HepG2 (cell line): Measurements from ENCODE around the gene TSPAN7. TPM values are rescaled to one million over a fixed set of nuclear protein-coding genes. Genes with fewer than 3 reads are reported as not detected.

ENCODE experiments used
- ATAC-seq: fragments of 200-7000 bp; cut with Tn5 transposase; 3 replicates; pipeline ENCODE4 v1.9.1; 2020; ENCODE audit warnings: mild to moderate bottlenecking, moderate library complexity
- BruUV-seq: library from RNA; stranded (reverse); fragments of 400-500 nt; replicated peaks from 2 replicates; lab custom pipeline; 2021; lab: Mats Ljungman, UMichigan
- CTCF ChIA-PET: fragments of 300-600 bp; formaldehyde crosslinking; extraction: SDS; loops from one replicate; lab custom pipeline; 2021; ENCODE audit warnings: low total read pairs, inconsistent platforms, low intra/inter-chr PET ratio; lab: Yijun Ruan, JAX
- POLR2A ChIA-PET: fragments of 350-600 bp; sonication (Branson Sonifier 250); formaldehyde crosslinking; loops from one replicate; lab custom pipeline; 2020; ENCODE audit warnings: antibody characterized with exemption, inconsistent platforms; lab: Yijun Ruan, JAX
- DNase-seq: peaks from one replicate; pipeline ENCODE4 v3.0.0-alpha.2; 2015; ENCODE audit warnings: low spot score
- FAIRE-seq: peaks from 3 replicates; lab custom pipeline; 2011; peaks lifted over from hg19 to GRCh38; lab: Jason Lieb, UNC
- H2AFZ ChIP-seq: one replicate; pipeline ENCODE4 v1.6.1; 2011; ENCODE audit warnings: low read length, inconsistent platforms
- H3K27ac ChIP-seq: fragments of 300-600 bp; 3 replicates; pipeline ENCODE4 v1.8.0; 2011; ENCODE audit warnings: mixed run types, mild to moderate bottlenecking, mixed read lengths, low read length, inconsistent platforms; ENCODE audit not compliant: insufficient read depth; ENCODE audit errors: extremely low read length
- H3K27me3 ChIP-seq, 2 experiments: fragments of 200-600 bp in 1 of 2; 2 replicates in 1 of 2; 3 replicates in 1 of 2; pipeline versions ENCODE4 v1.6.0 to v1.8.0; 2011; ENCODE audit warnings: low read length in 2 of 2, mild to moderate bottlenecking in 2 of 2, moderate library complexity in 2 of 2, inconsistent platforms in 1 of 2; ENCODE audit not compliant: insufficient read depth in 2 of 2, control insufficient read depth in 1 of 2
- H3K36me3 ChIP-seq, 2 experiments: fragments of 200-600 bp in 1 of 2; replicated peaks in 1 of 2; 2 replicates in 1 of 2; 3 replicates in 1 of 2; pipeline versions ENCODE4 v1.5.1 to v1.8.0; 2011; ENCODE audit warnings: low read length in 2 of 2, inconsistent platforms in 1 of 2; ENCODE audit not compliant: insufficient read depth in 2 of 2, control insufficient read depth in 1 of 2
- H3K4me1 ChIP-seq: 2 replicates; pipeline ENCODE4 v1.5.1; 2012; ENCODE audit warnings: low read length, inconsistent platforms; ENCODE audit not compliant: insufficient read depth
- H3K4me2 ChIP-seq: 2 replicates; pipeline ENCODE4 v1.6.0; 2011; ENCODE audit warnings: low read depth, low read length, inconsistent platforms
- H3K4me3 ChIP-seq, 3 experiments: fragments of 200-600 bp in 1 of 3; sonication (generic), shearing (Covaris generic) in 1 of 3; replicated peaks in 1 of 3; 2 replicates each; pipeline ENCODE4 v1.5.1; 2011 to 2016; ENCODE audit warnings: low read length in 3 of 3, inconsistent platforms in 2 of 3, low read depth in 2 of 3, mild to moderate bottlenecking in 2 of 3, control low read depth in 1 of 3, mixed read lengths in 1 of 3; ENCODE audit not compliant: insufficient read depth in 1 of 3
- H3K79me2 ChIP-seq: one replicate; pipeline ENCODE4 v1.6.1; 2011; ENCODE audit warnings: low read length, inconsistent platforms; ENCODE audit not compliant: insufficient read depth
- H3K9ac ChIP-seq: 2 replicates; pipeline ENCODE4 v1.6.0; 2011; ENCODE audit warnings: mild to moderate bottlenecking, low read depth, low read length, inconsistent platforms; ENCODE audit not compliant: insufficient read depth
- H3K9me3 ChIP-seq: 2 replicates; pipeline ENCODE4 v1.5.1; 2012; ENCODE audit warnings: mild to moderate bottlenecking, low read length
- H4K20me1 ChIP-seq: 2 replicates; pipeline ENCODE4 v1.6.0; 2011; ENCODE audit warnings: inconsistent platforms, mild to moderate bottlenecking, low read length, moderate library complexity; ENCODE audit not compliant: insufficient read depth
- ARID2 ChIP-seq: sonication (generic); formaldehyde crosslinking; IDR thresholded peaks from 2 replicates; pipeline ENCODE4 v1.8.1; 2022; ENCODE audit warnings: mild to moderate bottlenecking, missing genetic modification reagents, borderline replicate concordance
- CHD4 ChIP-seq: fragments of 200-600 bp; sonication (generic); IDR thresholded peaks from 2 replicates; pipeline ENCODE4 v1.7.0; 2017; ENCODE audit warnings: mild to moderate bottlenecking, low read length, borderline replicate concordance
- EHMT2 ChIP-seq: fragments of 200-600 bp; sonication (generic); IDR thresholded peaks from 2 replicates; pipeline ENCODE4 v1.7.0; 2017; ENCODE audit warnings: antibody characterized with exemption, low read depth, low read length, borderline replicate concordance
- ETV6 ChIP-seq: sonication (generic); formaldehyde crosslinking; conservative IDR thresholded peaks from 2 replicates; pipeline ENCODE4 v1.4.0; 2020; ENCODE audit warnings: missing genetic modification reagents
- HNF1A ChIP-seq, 2 experiments: sonication (generic) in 1 of 2; formaldehyde crosslinking in 1 of 2; IDR thresholded peaks; 2 replicates each; pipeline versions ENCODE4 v1.4.0 to v1.6.1; 2016 to 2020; ENCODE audit warnings: borderline replicate concordance in 1 of 2, low read depth in 1 of 2, mild to moderate bottlenecking in 1 of 2, missing genetic modification reagents in 1 of 2
- HNRNPLL ChIP-seq: fragments of 200-400 bp; formaldehyde crosslinking; IDR thresholded peaks from 2 replicates; pipeline ENCODE4 v1.6.1; 2017; ENCODE audit warnings: mild to moderate bottlenecking, low read depth, low read length; ENCODE audit not compliant: poor library complexity, severe bottlenecking
- IKZF4 ChIP-seq: sonication (generic); formaldehyde crosslinking; IDR thresholded peaks from 2 replicates; pipeline ENCODE4 v1.5.1; 2020; ENCODE audit warnings: borderline replicate concordance, mild to moderate bottlenecking, low read depth, missing genetic modification reagents; ENCODE audit errors: not compliant biosample characterization
- MLXIP ChIP-seq: sonication (generic); formaldehyde crosslinking; IDR thresholded peaks from 2 replicates; pipeline ENCODE4 v1.9.0; 2021; ENCODE audit warnings: missing genetic modification reagents, borderline replicate concordance
- NBN ChIP-seq: fragments of 450-650 bp; conservative IDR thresholded peaks from 2 replicates; pipeline ENCODE4 v1.6.1; 2017
- NPAS2 ChIP-seq: sonication (generic); formaldehyde crosslinking; IDR thresholded peaks from 2 replicates; pipeline ENCODE4 v1.8.0; 2022; ENCODE audit warnings: mild to moderate bottlenecking, missing genetic modification reagents, borderline replicate concordance
- ONECUT2 ChIP-seq: sonication (generic); formaldehyde crosslinking; IDR thresholded peaks from 2 replicates; pipeline ENCODE4 v1.4.0; 2020; ENCODE audit warnings: missing genetic modification reagents
- PTBP1 ChIP-seq: fragments of 200-400 bp; formaldehyde crosslinking; IDR thresholded peaks from 2 replicates; pipeline ENCODE4 v1.6.1; 2018; ENCODE audit warnings: low read length, low read depth; ENCODE audit not compliant: poor library complexity, severe bottlenecking
- SAP130 ChIP-seq: IDR thresholded peaks from 2 replicates; pipeline ENCODE4 v1.6.1; 2016; ENCODE audit warnings: low read depth
- ZNF292 ChIP-seq: sonication (generic); formaldehyde crosslinking; IDR thresholded peaks from 2 replicates; pipeline ENCODE4 v1.8.1; 2022; ENCODE audit warnings: mild to moderate bottlenecking, low read depth, missing genetic modification reagents, borderline replicate concordance
- ZNF558 ChIP-seq: sonication (generic); formaldehyde crosslinking; IDR thresholded peaks from 2 replicates; pipeline ENCODE4 v1.9.0; 2022; ENCODE audit warnings: mild to moderate bottlenecking, missing genetic modification reagents, borderline replicate concordance
- ZNF639 ChIP-seq: conservative IDR thresholded peaks from 2 replicates; pipeline ENCODE4 v1.6.1; 2018; ENCODE audit warnings: missing genetic modification reagents
- ZSCAN29 ChIP-seq: sonication (generic); formaldehyde crosslinking; conservative IDR thresholded peaks from 2 replicates; pipeline ENCODE4 v1.4.0; 2020; ENCODE audit warnings: mild to moderate bottlenecking, missing genetic modification reagents
- in situ Hi-C: cut with HindIII; loops from 2 replicates; pipeline ENCODE4 v1.10.0; 2017; ENCODE audit warnings: low pct_unique_long_range_greater_than_20kb; ENCODE audit not compliant: extremely low pct_ligation_motif_present
- intact Hi-C: fragments of 100-400 bp; cut with micrococcal nuclease; formaldehyde crosslinking; loops from one replicate; pipeline ENCODE4 v1.10.0; 2022; ENCODE audit not compliant: unreplicated experiment
- polyA plus RNA-seq, 8 experiments: library from polyadenylated mRNA; depleted of rRNA in 3 of 8; stranded (reverse) in 7 of 8; unstranded in 1 of 8; fragments of >200 nt; fragmentation: Illumina TruSeq in 4 of 8; extraction: Trizol in 4 of 8; gene quantifications; 2 replicates each; pipeline versions ENCODE4 v1.2.1 to v1.2.3, GENCODE V29; 2011 to 2016; ENCODE audit warnings: low read depth in 4 of 8, missing spikeins in 1 of 8, mixed read lengths in 1 of 8; ENCODE audit not compliant: insufficient read depth in 1 of 8
- total RNA-seq, 5 experiments: library from RNA; depleted of rRNA; stranded (reverse); fragments of >200 nt; fragmentation: Illumina TruSeq; extraction: Trizol; gene quantifications; 2 replicates each; pipeline ENCODE4 v1.2.3, GENCODE V29; 2016; ENCODE audit warnings: low read depth in 1 of 5

The TSPAN7 gene
- total and polyA plus RNA-seq, 2 of the 13 experiments (the other 11 are each of a cell fraction or from before 2014, with no cell fraction given): 21.4 to 47.1 TPM

GRCh38 chrX:38692961-38693360, 131.6 kb downstream of the TSPAN7 start:
- FAIRE-seq (no peak), DNase-seq (no peak), ATAC-seq (no peak)
- no peaks in the 10 kb centered on the region for H3K27me3 ChIP-seq
- BruUV-seq: no TSS peak
- no peaks in the 10 kb centered on the region for H3K9me3 ChIP-seq
- in situ Hi-C loops (no loop called here), intact Hi-C loops (no loop called here)
- no peak overlapping the region for H3K4me2 ChIP-seq
- H3K79me2 ChIP-seq: no peaks in the 10 kb centered on the region
- no peaks in the 10 kb centered on the region for H4K20me1 ChIP-seq
- H3K4me3 ChIP-seq: no peak overlapping the region
- H2AFZ ChIP-seq: no peak overlapping the region
- H3K36me3 ChIP-seq: no peaks in the 10 kb centered on the region
- H3K4me1 ChIP-seq: no peaks in the 10 kb centered on the region
- ChIA-PET CTCF (no interaction called here), POLR2A (no interaction called here)
- no peak overlapping the region for H3K27ac ChIP-seq
- H3K9ac ChIP-seq: no peak overlapping the region
- TF ChIP-seq MLXIP (CRISPR knock-in tag) (no peak), HNRNPLL (no peak), ZSCAN29 (CRISPR knock-in tag) (no peak), NBN (no peak), ZNF558 (CRISPR knock-in tag) (no peak), ONECUT2 (CRISPR knock-in tag) (no peak), NPAS2 (CRISPR knock-in tag) (no peak), ETV6 (CRISPR knock-in tag) (no peak), CHD4 (no peak), PTBP1 (no peak), HNF1A (IDR thresholded peaks at IDR 0.05; ENCODE audit: low read depth) (no peak), HNF1A (CRISPR knock-in tag; IDR thresholded peaks at IDR 0.05; ENCODE audit: borderline replicate concordance) (no peak), ARID2 (CRISPR knock-in tag) (no peak), ZNF639 (CRISPR knock-in tag) (no peak), EHMT2 (no peak), SAP130 (no peak), IKZF4 (CRISPR knock-in tag) (no peak), ZNF292 (CRISPR knock-in tag) (no peak)
